ENCODE results near the gene TMEM8B.

The TMEM8B gene

GRCh38 chr9:35812025-35812602, 16.9 kb upstream of the TMEM8B start, which contains the start of gene SPAG8:
Gene SPAG8, minus strand, starts transcription at chr9:35812262. Its CDS starts 115 bp downstream, at chr9:35812147.
- DNase-seq, result peak; percentile 96

GRCh38 chr9:35813434-35814105, 15.5 kb upstream of the TMEM8B start:
- DNase-seq, result no peak

- DNase-seq, result peak; percentile 90
These were observed 14.8 kb upstream of the TMEM8B start for GRCh38 chr9:35814106-35814840.

GRCh38 chr9:35814841-35815543, 14.0 kb upstream of the TMEM8B start, which contains the start of gene HINT2:
Gene HINT2, minus strand, starts transcription at chr9:35815042. Its CDS starts 63 bp downstream, at chr9:35814979.
- DNase-seq, result peak; percentile 99

GRCh38 chr9:35816708-35817107, 12.3 kb upstream of the TMEM8B start:
- peak; percentile 42 for DNase-seq

GRCh38 chr9:35818341-35818740, 10.7 kb upstream of the TMEM8B start:
- DNase-seq, result no peak

GRCh38 chr9:35820076-35820475, 9.0 kb upstream of the TMEM8B start:
- no peak for DNase-seq

GRCh38 chr9:35822926-35823325, 6.1 kb upstream of the TMEM8B start:
- DNase-seq, result no peak

- DNase-seq, result peak; percentile 82
These were observed 2.8 kb upstream of the TMEM8B start for GRCh38 chr9:35826071-35826701.

- no peak for DNase-seq
These were observed 1.5 kb upstream of the TMEM8B start for GRCh38 chr9:35827486-35827885.

- no peak for DNase-seq
These were observed 328 bp upstream of the TMEM8B start, which contains the start of gene FAM221B for GRCh38 chr9:35828716-35829083. Gene FAM221B, minus strand, starts transcription at chr9:35828732. Its CDS starts 2,571 bp downstream, at chr9:35826161.

GRCh38 chr9:35829764-35830096, 702 bp downstream of the TMEM8B start:
- no peak for DNase-seq

- DNase-seq, result no peak
These were observed 2.0 kb downstream of the TMEM8B start for GRCh38 chr9:35831040-35831439.

GRCh38 chr9:35832814-35833213, 3.8 kb downstream of the TMEM8B start:
- no peak for DNase-seq

- DNase-seq, result no peak
These were observed 5.5 kb downstream of the TMEM8B start for GRCh38 chr9:35834260-35835215.

- no peak for DNase-seq
These were observed 6.2 kb downstream of the TMEM8B start for GRCh38 chr9:35835216-35835632.

GRCh38 chr9:35835766-35836165, 6.7 kb downstream of the TMEM8B start:
- peak; percentile 70 for DNase-seq

- no peak for DNase-seq
These were observed 7.6 kb downstream of the TMEM8B start for GRCh38 chr9:35836595-35836994.

GRCh38 chr9:35839926-35840325, 10.9 kb downstream of the TMEM8B start:
- no peak for DNase-seq

GRCh38 chr9:35840881-35841644, 12.0 kb downstream of the TMEM8B start:
- no peak for DNase-seq

- DNase-seq, result no peak
These were observed 12.5 kb downstream of the TMEM8B start for GRCh38 chr9:35841645-35841900.
